GM19438 (cell line): ENCODE measurements around the gene RTP5.
"Not testable (repeated sequence)": the region's sequence is repeated elsewhere in the genome, so short reads cannot be mapped to it uniquely, and the experiment has no call there.

ENCODE experiments used
- ATAC-seq: cut with Tn5 transposase; IDR thresholded peaks from one replicate; pipeline ENCODE4 v1.9.1; 2021; ENCODE audit warnings: low read depth; ENCODE audit not compliant: unreplicated experiment

Gene RTP5

GRCh38 chr2:241870081-241870541 is 582 bp downstream of the RTP5 start:
- ATAC-seq: no peak

- ATAC-seq: no peak
Measured at GRCh38 chr2:241870611-241871537, 1.3 kb downstream of the RTP5 start.

GRCh38 chr2:241871538-241872312 is 2.2 kb downstream of the RTP5 start:
- ATAC-seq: no peak

GRCh38 chr2:241872313-241872642 is 2.7 kb downstream of the RTP5 start:
- no peak for ATAC-seq

GRCh38 chr2:241873081-241873802 is 3.7 kb downstream of the RTP5 start:
- no peak for ATAC-seq

GRCh38 chr2:241873803-241874110 is 4.2 kb downstream of the RTP5 start:
- ATAC-seq: no peak

- ATAC-seq: no peak
Measured at GRCh38 chr2:241874277-241874925, 4.9 kb downstream of the RTP5 start.

GRCh38 chr2:241875754-241876527 is 6.4 kb downstream of the RTP5 start:
- not testable (repeated sequence) for ATAC-seq

GRCh38 chr2:241876528-241877196 is 7.1 kb downstream of the RTP5 start:
- ATAC-seq: no peak

GRCh38 chr2:241877197-241877685 is 7.7 kb downstream of the RTP5 start:
- ATAC-seq: no peak

GRCh38 chr2:241877989-241878970 is 8.8 kb downstream of the RTP5 start:
- no peak for ATAC-seq

GRCh38 chr2:241879326-241879725 is 9.8 kb downstream of the RTP5 start:
- ATAC-seq: no peak

- ATAC-seq: no peak
Measured at GRCh38 chr2:241880311-241881073, 11.0 kb downstream of the RTP5 start.

GRCh38 chr2:241882091-241882625 is 12.6 kb downstream of the RTP5 start:
- peak; percentile 55 for ATAC-seq

- ATAC-seq: no peak
Measured at GRCh38 chr2:241884951-241885290, 15.4 kb downstream of the RTP5 start.

- no peak for ATAC-seq
Measured at GRCh38 chr2:241885291-241885945, 15.9 kb downstream of the RTP5 start.
